ENCODE data around the gene MIA. TPM values are rescaled to one million over a fixed set of nuclear protein-coding genes. Genes with fewer than 3 reads are reported as not detected.
"Not testable (repeated sequence)": the region's sequence is repeated elsewhere in the genome, so short reads cannot be mapped to it uniquely, and the experiment has no call there.

MIA gene
- total RNA-seq, 1 donor from 2014 or later, result not detected

GRCh38 chr19:40780582-40780981, 5.3 kb downstream of the MIA start:
- TF ChIP-seq, protein P1, sequence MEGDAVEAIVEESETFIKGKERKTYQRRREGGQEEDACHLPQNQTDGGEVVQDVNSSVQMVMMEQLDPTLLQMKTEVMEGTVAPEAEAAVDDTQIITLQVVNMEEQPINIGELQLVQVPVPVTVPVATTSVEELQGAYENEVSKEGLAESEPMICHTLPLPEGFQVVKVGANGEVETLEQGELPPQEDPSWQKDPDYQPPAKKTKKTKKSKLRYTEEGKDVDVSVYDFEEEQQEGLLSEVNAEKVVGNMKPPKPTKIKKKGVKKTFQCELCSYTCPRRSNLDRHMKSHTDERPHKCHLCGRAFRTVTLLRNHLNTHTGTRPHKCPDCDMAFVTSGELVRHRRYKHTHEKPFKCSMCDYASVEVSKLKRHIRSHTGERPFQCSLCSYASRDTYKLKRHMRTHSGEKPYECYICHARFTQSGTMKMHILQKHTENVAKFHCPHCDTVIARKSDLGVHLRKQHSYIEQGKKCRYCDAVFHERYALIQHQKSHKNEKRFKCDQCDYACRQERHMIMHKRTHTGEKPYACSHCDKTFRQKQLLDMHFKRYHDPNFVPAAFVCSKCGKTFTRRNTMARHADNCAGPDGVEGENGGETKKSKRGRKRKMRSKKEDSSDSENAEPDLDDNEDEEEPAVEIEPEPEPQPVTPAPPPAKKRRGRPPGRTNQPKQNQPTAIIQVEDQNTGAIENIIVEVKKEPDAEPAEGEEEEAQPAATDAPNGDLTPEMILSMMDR (conservative IDR thresholded peaks at IDR 0.05; ENCODE audit: low read depth, low read length), result no peak
- DNase-seq (ENCODE audit: low read depth), result no peak
- no peak overlapping the region for H3K4me3 ChIP-seq (ENCODE audit: low read depth, low read length)

GRCh38 chr19:40781140-40781539, 5.8 kb downstream of the MIA start:
- H3K4me3 ChIP-seq (ENCODE audit: low read depth, low read length), result no peak overlapping the region
- DNase-seq (ENCODE audit: low read depth), result no peak
- TF ChIP-seq, protein P1 (conservative IDR thresholded peaks at IDR 0.05; ENCODE audit: low read depth, low read length), result no peak

GRCh38 chr19:40783711-40784110, 8.4 kb downstream of the MIA start:
- DNase-seq (ENCODE audit: low read depth), result no peak
- H3K4me3 ChIP-seq (ENCODE audit: low read depth, low read length), result no peak overlapping the region
- TF ChIP-seq, protein P1 (conservative IDR thresholded peaks at IDR 0.05; ENCODE audit: low read depth, low read length), result no peak

GRCh38 chr19:40784146-40784545, 8.8 kb downstream of the MIA start:
- not testable (repeated sequence) for H3K4me3 ChIP-seq (ENCODE audit: low read depth, low read length); DNase-seq (ENCODE audit: low read depth)

DNA sequence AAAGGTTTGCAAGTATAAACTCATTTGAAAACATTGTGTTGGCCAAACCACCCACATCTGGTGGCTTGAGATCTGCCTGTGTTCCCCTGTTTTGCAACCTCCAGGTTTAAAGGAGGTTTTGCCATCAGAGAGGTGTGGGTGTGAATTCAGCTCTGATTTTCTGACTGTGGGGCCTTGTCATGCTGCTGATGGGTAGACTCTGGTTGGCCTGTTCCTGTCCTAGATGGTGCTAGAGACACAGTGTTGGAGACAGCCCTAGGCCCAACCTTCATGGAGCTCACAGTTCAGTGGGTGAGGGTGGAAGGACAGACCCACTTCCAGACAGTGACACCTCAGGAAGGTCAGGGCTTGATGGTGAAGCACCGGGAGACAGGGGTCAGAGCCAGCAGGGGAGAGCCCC, 10.2 kb downstream of the MIA start:
- no peak for DNase-seq (ENCODE audit: low read depth)
- H3K4me3 ChIP-seq (ENCODE audit: low read depth, low read length), result no peak overlapping the region
- TF ChIP-seq, protein P1 (conservative IDR thresholded peaks at IDR 0.05; ENCODE audit: low read depth, low read length), result no peak

GRCh38 chr19:40786060-40787037, 11.0 kb downstream of the MIA start:
- no peak for DNase-seq (ENCODE audit: low read depth)
- H3K4me3 ChIP-seq (ENCODE audit: low read depth, low read length), result no peak overlapping the region
- TF ChIP-seq, protein P1 (conservative IDR thresholded peaks at IDR 0.05; ENCODE audit: low read depth, low read length), result no peak

DNA sequence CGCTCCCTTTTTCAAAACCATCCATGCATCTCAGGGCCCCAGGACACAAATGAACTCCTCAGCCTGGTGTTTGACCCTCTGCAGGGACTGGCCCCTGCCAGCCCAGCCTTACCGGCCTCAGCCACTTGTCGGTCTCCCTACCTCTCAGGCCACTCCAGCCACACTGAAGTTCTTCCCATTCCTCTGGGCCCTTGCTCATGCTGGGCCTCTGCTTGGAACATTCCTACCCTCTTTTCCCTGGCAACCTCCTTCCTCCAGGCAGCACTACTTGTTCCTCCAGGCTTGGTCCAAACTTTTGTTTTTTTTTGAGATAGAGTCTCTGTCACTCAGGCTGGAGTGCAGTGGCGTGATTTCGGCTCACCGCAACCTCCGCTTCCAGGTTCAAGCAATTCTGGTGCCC, 16.0 kb downstream of the MIA start:
- TF ChIP-seq, protein P1 (conservative IDR thresholded peaks at IDR 0.05; ENCODE audit: low read depth, low read length), result no peak
- no peak overlapping the region for H3K4me3 ChIP-seq (ENCODE audit: low read depth, low read length)
- DNase-seq (ENCODE audit: low read depth), result no peak

Measured in epithelial cell of proximal tubule (primary cell).